ENCODE results near the gene SST. TPM values are rescaled to one million over a fixed set of nuclear protein-coding genes. Genes with fewer than 3 reads are reported as not detected.

Gene SST
- total and polyA plus RNA-seq, 8 donors: 91.5 to 13,953 (median 211) TPM

GRCh38 chr3:187678726-187679268 lies 8.6 kb upstream of the SST start:
- intact Hi-C loops (cut with DNase I): loop anchor here in 1 of 3 donors (2.0 to 5.0 kb wide), 2 partner anchors 360 to 451 kb away; no protein-coding TSS in a partner anchor
- H3K9me3 ChIP-seq: no peaks in the 10 kb centered on the region
- 20 to 31% methylated on average over 5 of the region's 5 CpGs for WGBS, 2 donors
- no peak overlapping the region for H3K27ac ChIP-seq
- H3K4me1 ChIP-seq: peaks cover 0 to 4% (median 0%) of the 10 kb centered on the region in 3 donors
- FAIRE-seq: no peak
- peak in 1 of 6 donors; percentile 27 for DNase-seq
- TF ChIP-seq CTCF (IDR thresholded peaks at IDR 0.05): peak in 2 of 4 donors; percentile 10 to 33
- no peak overlapping the region for H3K4me3 ChIP-seq
- peak; percentile 55 to 88 (median 74) for ATAC-seq
- H3K36me3 ChIP-seq: no peaks in the 10 kb centered on the region
- peaks cover 0 to 3% (median 0%) of the 10 kb centered on the region in 4 donors for H3K27me3 ChIP-seq

- H3K4me1 ChIP-seq: peaks cover 0 to 4% (median 0%) of the 10 kb centered on the region in 3 donors
- WGBS, 2 donors: 14 to 17% methylated on average over 1 of the region's 1 CpG
- DNase-seq (no peak), FAIRE-seq (no peak), ATAC-seq (no peak)
- no peak for TF ChIP-seq CTCF (IDR thresholded peaks at IDR 0.05)
- no peak overlapping the region for H3K27ac ChIP-seq
- peaks cover 0 to 3% (median 0%) of the 10 kb centered on the region in 4 donors for H3K27me3 ChIP-seq
- no peaks in the 10 kb centered on the region for H3K9me3 ChIP-seq
- intact Hi-C loops (cut with DNase I): loop anchor here in 1 of 3 donors (2.0 to 5.0 kb wide), 2 partner anchors 359 to 450 kb away; no protein-coding TSS in a partner anchor
- no peak overlapping the region for H3K4me3 ChIP-seq
- H3K36me3 ChIP-seq: no peaks in the 10 kb centered on the region
These were observed 7.4 kb upstream of the SST start for GRCh38 chr3:187677604-187678003.

- H3K27ac ChIP-seq: no peak overlapping the region
- TF ChIP-seq CTCF (IDR thresholded peaks at IDR 0.05): no peak
- H3K27me3 ChIP-seq: peaks cover 0 to 7% (median 3%) of the 10 kb centered on the region in 4 donors
- 42 to 50% methylated on average over 3 of the region's 3 CpGs for WGBS, 2 donors
- DNase-seq (no peak), FAIRE-seq (no peak), ATAC-seq (no peak)
- no peak overlapping the region for H3K4me3 ChIP-seq
- no peaks in the 10 kb centered on the region for H3K4me1 ChIP-seq
- no peaks in the 10 kb centered on the region for H3K9me3 ChIP-seq
- intact Hi-C loops (cut with DNase I): loop anchor here in 1 of 3 donors (5.0 kb wide), 1 partner anchor 451 kb away; no protein-coding TSS in a partner anchor
- H3K36me3 ChIP-seq: no peaks in the 10 kb centered on the region
These were observed 2.8 kb upstream of the SST start for GRCh38 chr3:187673012-187673411.

GRCh38 chr3:187667526-187667925 lies 2.7 kb downstream of the SST start:
- Histone ChIP-seq H3K36me3 (no peaks in the 10 kb centered on the region), H3K9me3 (no peaks in the 10 kb centered on the region), H3K4me1 (no peaks in the 10 kb centered on the region), H3K27ac (no peak overlapping the region), H3K4me3 (no peak overlapping the region), H3K27me3 (peaks cover 0 to 7% (median 3%) of the 10 kb centered on the region in 4 donors)
- no peak for ATAC-seq
- DNase-seq: no peak
- TF ChIP-seq CTCF (IDR thresholded peaks at IDR 0.05): no peak
- no peak for FAIRE-seq
- intact Hi-C loops (cut with DNase I): no loop called here

GRCh38 chr3:187665764-187666402 lies 4.3 kb downstream of the SST start:
- no peak overlapping the region for H3K27ac ChIP-seq
- FAIRE-seq (no peak), ATAC-seq (no peak), DNase-seq (no peak)
- H3K27me3 ChIP-seq: peaks cover 0 to 6% (median 2%) of the 10 kb centered on the region in 4 donors
- intact Hi-C loops (cut with DNase I): no loop called here
- H3K9me3 ChIP-seq: no peaks in the 10 kb centered on the region
- TF ChIP-seq CTCF (IDR thresholded peaks at IDR 0.05): no peak
- no peak overlapping the region for H3K4me3 ChIP-seq
- no peaks in the 10 kb centered on the region for H3K4me1 ChIP-seq
- no peaks in the 10 kb centered on the region for H3K36me3 ChIP-seq
- 54 to 65% methylated on average over 3 of the region's 3 CpGs for WGBS, 2 donors
